ENCODE measurements around the gene SLC4A11.
"Not testable (repeated sequence)": the region's sequence is repeated elsewhere in the genome, so short reads cannot be mapped to it uniquely, and the experiment has no call there.

Gene SLC4A11

GRCh38 chr20:3222635-3223600 is 16.1 kb downstream of the SLC4A11 start:
- in situ Hi-C loops (cut with HindIII; ENCODE audit: low pct_unique_long_range_greater_than_20kb, low sequenced_read_pairs): no loop called here
- no peak for TF ChIP-seq JUND (IDR thresholded peaks at IDR 0.05; ENCODE audit: low read depth)
- DNase-seq (ENCODE audit: low read depth in 1 of 2, low spot score in 1 of 2): peak in 1 of 2 experiments; percentile 51

GRCh38 chr20:3221398-3222226 is 17.4 kb downstream of the SLC4A11 start:
- no peak for DNase-seq (ENCODE audit: low read depth in 1 of 2, low spot score in 1 of 2)
- in situ Hi-C loops (cut with HindIII; ENCODE audit: low pct_unique_long_range_greater_than_20kb, low sequenced_read_pairs): no loop called here
- no peak for TF ChIP-seq JUND (IDR thresholded peaks at IDR 0.05; ENCODE audit: low read depth)

- no peak for TF ChIP-seq JUND (IDR thresholded peaks at IDR 0.05; ENCODE audit: low read depth)
- in situ Hi-C loops (cut with HindIII; ENCODE audit: low pct_unique_long_range_greater_than_20kb, low sequenced_read_pairs): no loop called here
- peak; percentile 58 to 69 for DNase-seq (ENCODE audit: low read depth in 1 of 2, low spot score in 1 of 2)
Measured at GRCh38 chr20:3218307-3218988, 20.5 kb downstream of the SLC4A11 start.

- in situ Hi-C loops (cut with HindIII; ENCODE audit: low pct_unique_long_range_greater_than_20kb, low sequenced_read_pairs); DNase-seq (ENCODE audit: low read depth in 1 of 2, low spot score in 1 of 2): not testable (repeated sequence)
Measured at GRCh38 chr20:3215359-3215917, 23.6 kb downstream of the SLC4A11 start.

GRCh38 chr20:3213226-3213625 is 25.8 kb downstream of the SLC4A11 start:
- in situ Hi-C loops (cut with HindIII; ENCODE audit: low pct_unique_long_range_greater_than_20kb, low sequenced_read_pairs): no loop called here
- no peak for DNase-seq (ENCODE audit: low read depth in 1 of 2, low spot score in 1 of 2)
- no peak for TF ChIP-seq JUND (IDR thresholded peaks at IDR 0.05; ENCODE audit: low read depth)

- TF ChIP-seq JUND (IDR thresholded peaks at IDR 0.05; ENCODE audit: low read depth): no peak
- no peak for DNase-seq (ENCODE audit: low read depth in 1 of 2, low spot score in 1 of 2)
- in situ Hi-C loops (cut with HindIII; ENCODE audit: low pct_unique_long_range_greater_than_20kb, low sequenced_read_pairs): no loop called here
Measured at GRCh38 chr20:3210346-3210745, 28.6 kb downstream of the SLC4A11 start.

- TF ChIP-seq JUND (IDR thresholded peaks at IDR 0.05; ENCODE audit: low read depth): no peak
- in situ Hi-C loops (cut with HindIII; ENCODE audit: low pct_unique_long_range_greater_than_20kb, low sequenced_read_pairs): no loop called here
- DNase-seq (ENCODE audit: low read depth in 1 of 2, low spot score in 1 of 2): no peak
Measured at GRCh38 chr20:3209946-3210317, 29.1 kb downstream of the SLC4A11 start.

GRCh38 chr20:3209257-3209945 is 29.6 kb downstream of the SLC4A11 start, which contains the start of gene ITPA:
Gene ITPA (plus strand): TSS chr20:3209498. CDS start chr20:3209552, 54 bp downstream.
- TF ChIP-seq JUND (IDR thresholded peaks at IDR 0.05; ENCODE audit: low read depth): no peak
- in situ Hi-C loops (cut with HindIII; ENCODE audit: low pct_unique_long_range_greater_than_20kb, low sequenced_read_pairs): no loop called here
- DNase-seq (ENCODE audit: low read depth in 1 of 2, low spot score in 1 of 2): peak; percentile 58 to 68

GRCh38 chr20:3208786-3209256 is 30.2 kb downstream of the SLC4A11 start:
- no peak for TF ChIP-seq JUND (IDR thresholded peaks at IDR 0.05; ENCODE audit: low read depth)
- DNase-seq (ENCODE audit: low read depth in 1 of 2, low spot score in 1 of 2): no peak

GRCh38 chr20:3204124-3204794 is 34.7 kb downstream of the SLC4A11 start, which contains the start of gene DDRGK1:
Gene DDRGK1 (minus strand): TSS chr20:3204682. CDS start chr20:3204627, 55 bp downstream.
- DNase-seq (ENCODE audit: low read depth in 1 of 2, low spot score in 1 of 2): peak; percentile 84 to 87
- in situ Hi-C loops (cut with HindIII; ENCODE audit: low pct_unique_long_range_greater_than_20kb, low sequenced_read_pairs): no loop called here
- TF ChIP-seq JUND (IDR thresholded peaks at IDR 0.05; ENCODE audit: low read depth): no peak

More at GRCh38 chr20:3208786-3209256, 30.2 kb downstream of the SLC4A11 start:
- in situ Hi-C loops (cut with HindIII; ENCODE audit: low pct_unique_long_range_greater_than_20kb, low sequenced_read_pairs): no loop called here

Measured in T47D (cell line).